Tibial artery (tissue), 4 donors: ENCODE results near the gene GPX3.

Experiments
- DNase-seq, 2 donors: peaks; one replicate each; pipeline ENCODE4 v3.0.0-alpha.2; 2019
- H3K27ac ChIP-seq, 2 donors: fragments of 200-600 bp; sonication (generic) in 1 of 2; 1 replicate in 1 of 2; 2 replicates in 1 of 2; pipeline ENCODE4 v1.5.1; 2018 to 2019; ENCODE audit warnings: mild to moderate bottlenecking in 1 of 2
- H3K27me3 ChIP-seq, 2 donors: fragments of 200-600 bp; sonication (generic) in 1 of 2; one replicate each; pipeline versions ENCODE4 v1.5.1 to v1.6.0; 2016 to 2019
- H3K36me3 ChIP-seq, 3 donors: fragments of 200-600 bp; sonication (generic) in 2 of 3; one replicate each; pipeline ENCODE4 v1.5.1; 2016 to 2019; ENCODE audit warnings: mild to moderate bottlenecking in 2 of 3
- H3K4me1 ChIP-seq, 4 donors: fragments of 200-600 bp; sonication (generic) in 2 of 4; 1 replicate in 3 of 4; 2 replicates in 1 of 4; pipeline ENCODE4 v1.5.1; 2016 to 2019
- H3K4me3 ChIP-seq, 2 donors: fragments of 200-600 bp; sonication (generic) in 1 of 2; 1 replicate in 1 of 2; 2 replicates in 1 of 2; pipeline ENCODE4 v1.5.1; 2018 to 2019; ENCODE audit warnings: mild to moderate bottlenecking in 2 of 2
- H3K9me3 ChIP-seq, 3 donors: fragments of 200-600 bp; sonication (generic) in 1 of 3; one replicate each; pipeline ENCODE4 v1.5.1; 2016 to 2019
- CTCF ChIP-seq, 2 experiments: fragments of 200-600 bp in 1 of 2; fragments of 450-650 bp in 1 of 2; IDR thresholded peaks; one replicate each; pipeline ENCODE4 v1.5.1; 2017 to 2019; ENCODE audit warnings: antibody characterized with exemption in 2 of 2, mild to moderate bottlenecking in 1 of 2, moderate library complexity in 1 of 2
- intact Hi-C: fragments of 100-400 bp; cut with DNase I; formaldehyde crosslinking; loops from one replicate; pipeline ENCODE4 v1.15.0; 2023; ENCODE audit warnings: low total_unique reads

GPX3 gene

GRCh38 chr5:151002681-151003502, 17.5 kb upstream of the GPX3 start:
- TF ChIP-seq CTCF (IDR thresholded peaks at IDR 0.05): no peak
- Histone ChIP-seq H3K4me1 (peaks cover 0 to 41% (median 34%) of the 10 kb centered on the region in 4 donors), H3K4me3 (no peak overlapping the region), H3K9me3 (no peaks in the 10 kb centered on the region), H3K27ac (peak overlapping the region in 1 of 2 donors; percentile 29), H3K36me3 (no peaks in the 10 kb centered on the region), H3K27me3 (no peaks in the 10 kb centered on the region)
- no peak for DNase-seq
- intact Hi-C loops: loop anchor here (5.0 kb wide), 3 partner anchors 44 to 164 kb away; no protein-coding TSS in a partner anchor

- Histone ChIP-seq H3K4me1 (peaks cover 0 to 41% (median 34%) of the 10 kb centered on the region in 4 donors), H3K27ac (peak overlapping the region in 1 of 2 donors; percentile 29), H3K36me3 (no peaks in the 10 kb centered on the region), H3K4me3 (no peak overlapping the region), H3K27me3 (no peaks in the 10 kb centered on the region), H3K9me3 (no peaks in the 10 kb centered on the region)
- DNase-seq: no peak
- intact Hi-C loops: loop anchor here (5.0 kb wide), 3 partner anchors 44 to 164 kb away; no protein-coding TSS in a partner anchor
- TF ChIP-seq CTCF (IDR thresholded peaks at IDR 0.05): no peak
Measured at GRCh38 chr5:151003503-151003860, 16.9 kb upstream of the GPX3 start.

DNA sequence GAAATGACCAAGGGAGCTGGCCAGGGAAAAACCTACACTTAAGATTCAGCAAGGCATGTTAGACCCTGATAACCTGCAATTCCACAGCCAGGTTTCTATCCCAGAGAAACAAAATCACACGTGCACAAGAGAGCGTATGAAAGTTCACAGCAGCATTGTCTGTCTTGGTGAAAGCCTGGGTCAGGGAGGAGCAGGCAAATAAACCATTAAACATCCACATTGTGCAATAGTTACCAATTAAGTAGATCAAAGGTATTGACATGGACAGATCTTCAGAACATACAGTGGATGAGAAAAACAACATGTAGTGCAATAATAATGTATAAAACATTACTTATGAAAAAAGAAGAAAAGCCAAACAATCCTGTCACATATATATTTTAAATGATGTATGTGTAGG, 15.9 kb upstream of the GPX3 start:
- no peak for DNase-seq
- H3K4me3 ChIP-seq: no peak overlapping the region
- peaks cover 0 to 38% (median 30%) of the 10 kb centered on the region in 4 donors for H3K4me1 ChIP-seq
- peak overlapping the region in 1 of 2 donors; percentile 79 for H3K27ac ChIP-seq
- no peaks in the 10 kb centered on the region for H3K36me3 ChIP-seq
- intact Hi-C loops: loop anchor here (5.0 kb wide), 3 partner anchors 43 to 163 kb away; no protein-coding TSS in a partner anchor
- TF ChIP-seq CTCF (IDR thresholded peaks at IDR 0.05): no peak
- H3K27me3 ChIP-seq: no peaks in the 10 kb centered on the region
- H3K9me3 ChIP-seq: no peaks in the 10 kb centered on the region

GRCh38 chr5:151005187-151005949, 15.0 kb upstream of the GPX3 start:
- TF ChIP-seq CTCF (IDR thresholded peaks at IDR 0.05): no peak
- Histone ChIP-seq H3K27ac (peak overlapping the region; percentile 66 to 79), H3K36me3 (no peaks in the 10 kb centered on the region), H3K4me1 (peaks cover 0 to 29% (median 22%) of the 10 kb centered on the region in 4 donors), H3K9me3 (no peaks in the 10 kb centered on the region), H3K27me3 (no peaks in the 10 kb centered on the region), H3K4me3 (peak overlapping the region in 1 of 2 donors; percentile 28)
- peak; percentile 85 to 91 for DNase-seq
- intact Hi-C loops: no loop called here

GRCh38 chr5:151005950-151006576, 14.3 kb upstream of the GPX3 start:
- TF ChIP-seq CTCF (IDR thresholded peaks at IDR 0.05): no peak
- intact Hi-C loops: no loop called here
- peak overlapping the region in 1 of 2 donors; percentile 28 for H3K4me3 ChIP-seq
- H3K36me3 ChIP-seq: no peaks in the 10 kb centered on the region
- H3K4me1 ChIP-seq: peaks cover 0 to 28% (median 21%) of the 10 kb centered on the region in 4 donors
- DNase-seq: peak; percentile 95 to 98
- no peaks in the 10 kb centered on the region for H3K9me3 ChIP-seq
- peak overlapping the region; percentile 66 to 79 for H3K27ac ChIP-seq
- no peaks in the 10 kb centered on the region for H3K27me3 ChIP-seq
